NCI-H460 (cell line): Measurements from ENCODE around the gene CDCA5. TPM values are rescaled to one million over a fixed set of nuclear protein-coding genes. Genes with fewer than 3 reads are reported as not detected.
A peak's percentile ranks its signal among the peaks of the same experiment; 100 is the strongest.

Experiments
- DNase-seq: peaks from one replicate; pipeline ENCODE4 v3.0.0-alpha.2; 2016; ENCODE audit warnings: low read depth; ENCODE audit errors: extremely low read depth
- polyA plus RNA-seq: library from polyadenylated mRNA; depleted of rRNA; stranded (reverse); fragments of >200 nt; gene quantifications from 2 replicates; pipeline ENCODE4 v1.2.3, GENCODE V29; 2014; cell fraction: nucleus; rRNA removed
- total RNA-seq: library from RNA; depleted of rRNA; stranded (reverse); fragments of >200 nt; shearing (Covaris generic); gene quantifications from 2 replicates; pipeline ENCODE4 v1.2.3, GENCODE V29; 2014; rRNA removed

CDCA5 gene
- total RNA-seq: 20.3 and 25.2 TPM in 2 replicates
- 51.2 and 56.6 TPM in 2 replicates for polyA plus RNA-seq

DNA sequence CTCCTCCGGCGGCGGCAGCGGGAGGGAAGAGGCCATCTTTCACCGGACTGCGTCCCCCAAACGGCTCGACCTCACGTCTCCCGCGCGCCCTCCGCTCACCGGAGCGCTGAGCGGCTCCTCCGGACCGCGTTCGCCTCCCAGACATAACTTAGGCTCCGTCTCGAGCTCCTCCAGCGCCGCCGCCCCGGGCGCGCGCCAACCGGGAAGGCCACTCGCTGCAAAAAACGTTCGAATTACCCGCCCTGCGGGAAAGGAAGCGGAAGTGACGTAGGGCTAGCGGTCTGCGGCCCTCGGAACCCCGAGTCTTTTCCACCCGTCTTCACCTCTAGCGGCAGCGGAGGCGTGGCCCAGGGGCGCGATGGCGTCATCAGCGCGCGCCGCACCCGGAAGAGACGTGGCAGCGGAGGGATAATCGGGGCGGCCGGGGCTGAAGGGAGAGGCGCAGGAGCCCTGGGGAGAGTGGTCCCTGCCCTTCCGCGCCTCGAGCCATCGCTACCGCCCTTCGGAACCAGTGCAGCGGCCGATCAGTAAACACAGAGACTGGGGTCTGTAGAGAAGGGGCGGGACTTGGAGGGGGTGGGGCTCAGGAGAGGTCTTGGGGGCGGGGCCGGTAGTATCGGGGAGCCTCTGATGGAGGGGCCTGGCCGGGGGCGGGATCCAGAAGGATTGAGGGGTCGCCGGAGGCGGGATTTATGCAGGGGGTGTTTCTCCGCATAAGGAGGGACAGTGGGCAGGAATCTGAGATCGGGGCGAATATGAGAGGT, at the start of gene CDCA5, which contains the start of gene ZFPL1:
CDCA5 (minus strand) TSS at position 207 of the 764 bp plus-strand sequence; CDS start at position 145, 62 bp downstream.
ZFPL1 (plus strand) TSS at position 389 of the 764 bp plus-strand sequence. CDS start 477 bp downstream, outside the sequence.
- peak; percentile 89 for DNase-seq

DNA sequence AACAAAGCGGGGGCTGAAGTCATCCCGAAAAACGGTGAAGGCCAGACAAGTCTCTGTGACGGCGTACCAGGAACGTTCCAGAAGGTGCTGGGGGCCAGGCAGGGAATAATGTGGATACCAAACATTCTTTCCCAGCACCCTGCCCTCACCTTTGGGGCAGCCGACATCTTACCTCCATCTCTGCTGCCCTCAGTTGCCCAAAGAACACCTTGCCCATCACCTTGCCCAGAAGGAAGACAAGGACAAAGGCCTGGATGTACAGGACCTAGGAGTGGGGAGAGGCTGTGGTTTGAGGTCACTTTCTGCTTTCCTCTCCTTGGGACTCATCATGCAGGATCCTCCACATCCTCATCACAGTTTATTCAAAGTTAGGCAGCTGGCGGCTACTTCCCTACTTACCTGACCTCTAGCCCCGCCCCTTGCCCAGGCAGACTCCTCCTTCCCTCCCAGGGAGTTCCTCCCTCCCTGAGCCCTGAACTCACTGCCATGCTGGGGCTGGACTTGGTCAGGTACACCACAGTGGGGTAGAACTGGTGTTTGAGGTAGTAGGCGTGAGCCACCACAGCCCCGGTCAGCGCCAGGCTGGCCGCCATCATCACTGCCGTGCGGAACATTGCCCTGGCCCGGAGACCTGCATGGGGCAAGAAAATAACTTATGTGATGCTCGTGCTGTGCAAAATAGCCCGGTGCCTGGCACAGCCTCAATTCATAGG, 49.3 kb upstream of the CDCA5 start:
- no peak for DNase-seq

- no peak for DNase-seq
These were observed 48.6 kb upstream of the CDCA5 start for GRCh38 chr11:65132238-65132987.

DNA sequence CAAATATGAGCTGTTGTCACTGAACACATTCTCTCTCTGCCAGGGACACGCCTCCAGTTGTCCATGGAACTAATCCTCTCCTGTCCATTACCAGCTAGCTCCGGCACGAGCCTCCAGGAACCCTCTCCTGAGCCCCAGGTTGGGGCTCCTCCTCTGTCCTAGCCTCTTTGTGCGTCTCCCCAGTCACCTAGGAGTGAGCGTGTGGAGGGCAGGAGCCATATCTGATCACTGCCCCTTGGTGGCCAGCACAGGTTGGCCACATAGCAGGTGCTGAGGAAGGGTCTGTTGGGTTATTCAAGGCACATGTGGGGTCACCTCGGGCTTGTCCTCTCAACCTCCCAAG, 48.0 kb upstream of the CDCA5 start:
- no peak for DNase-seq

GRCh38 chr11:65131417-65131776, 47.6 kb upstream of the CDCA5 start:
- DNase-seq: no peak

- no peak for DNase-seq
These were observed 47.0 kb upstream of the CDCA5 start for GRCh38 chr11:65130631-65131416.

GRCh38 chr11:65129649-65130441, 46.0 kb upstream of the CDCA5 start:
- no peak for DNase-seq

GRCh38 chr11:65128182-65129145, 44.6 kb upstream of the CDCA5 start:
- no peak for DNase-seq

DNA sequence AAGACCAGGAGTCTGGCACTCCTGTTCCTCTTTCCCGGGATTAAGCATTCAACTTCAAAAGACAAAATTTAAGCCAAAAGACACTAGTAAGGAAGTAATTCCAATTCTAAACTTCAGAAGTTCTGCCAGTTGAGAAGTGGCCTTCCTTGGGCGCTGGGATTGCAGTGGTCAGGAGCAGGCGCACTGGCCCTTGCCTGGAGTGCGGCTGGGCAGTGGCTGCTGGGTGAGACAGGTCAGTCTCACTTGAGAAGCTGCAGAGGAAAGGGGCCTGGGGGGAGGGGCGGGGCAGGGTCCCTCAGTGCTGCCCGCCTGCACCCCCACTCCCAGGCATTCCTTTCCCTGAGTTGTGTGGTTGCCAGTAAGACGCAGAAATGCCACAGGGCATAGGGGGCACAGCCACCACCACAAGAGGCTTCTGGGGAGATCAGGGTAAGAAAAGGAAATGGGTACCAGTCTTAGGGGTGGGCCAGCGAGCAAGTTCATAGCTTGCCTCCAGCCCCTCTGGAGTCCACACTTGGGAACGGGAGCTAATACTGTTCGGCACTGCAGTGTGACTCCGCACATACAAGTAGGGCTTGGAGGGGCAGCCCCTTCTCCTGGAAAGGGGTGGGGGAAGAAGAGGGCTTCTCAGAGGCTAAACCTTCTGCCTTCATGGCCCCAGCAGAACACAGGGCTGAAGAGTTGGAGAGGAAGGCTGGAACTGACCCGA, 43.8 kb upstream of the CDCA5 start:
- no peak for DNase-seq

DNA sequence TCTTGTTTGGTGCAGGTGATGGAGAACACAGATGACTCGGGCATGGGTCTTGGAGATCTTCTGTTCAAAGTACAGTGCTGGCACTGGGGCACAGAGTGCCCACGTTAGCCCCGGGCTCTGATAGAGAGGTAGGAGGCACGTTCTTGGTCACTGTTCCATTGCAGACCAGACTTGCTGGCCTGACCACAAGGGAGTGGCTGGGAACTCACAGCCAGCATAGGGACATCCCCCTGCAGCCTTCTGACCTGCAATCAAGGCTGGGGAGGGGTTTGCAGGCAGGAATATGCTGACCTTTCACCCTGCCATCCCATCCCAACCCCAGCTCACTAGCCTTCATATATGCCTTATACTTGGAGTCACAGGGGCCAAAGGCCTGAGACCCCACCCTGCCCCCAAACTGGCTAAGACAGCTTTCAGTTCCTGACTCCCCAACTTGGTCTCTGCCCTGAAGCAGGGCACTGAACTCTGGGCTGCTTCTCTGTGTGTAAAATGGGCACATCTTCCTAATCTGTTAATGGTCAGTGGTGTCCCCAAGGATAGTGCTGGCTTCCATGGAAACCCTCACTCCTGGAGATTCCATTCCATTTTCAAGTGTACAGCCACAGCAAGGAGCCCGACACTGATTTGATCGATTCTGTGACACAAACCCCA, 42.9 kb upstream of the CDCA5 start:
- no peak for DNase-seq

DNA sequence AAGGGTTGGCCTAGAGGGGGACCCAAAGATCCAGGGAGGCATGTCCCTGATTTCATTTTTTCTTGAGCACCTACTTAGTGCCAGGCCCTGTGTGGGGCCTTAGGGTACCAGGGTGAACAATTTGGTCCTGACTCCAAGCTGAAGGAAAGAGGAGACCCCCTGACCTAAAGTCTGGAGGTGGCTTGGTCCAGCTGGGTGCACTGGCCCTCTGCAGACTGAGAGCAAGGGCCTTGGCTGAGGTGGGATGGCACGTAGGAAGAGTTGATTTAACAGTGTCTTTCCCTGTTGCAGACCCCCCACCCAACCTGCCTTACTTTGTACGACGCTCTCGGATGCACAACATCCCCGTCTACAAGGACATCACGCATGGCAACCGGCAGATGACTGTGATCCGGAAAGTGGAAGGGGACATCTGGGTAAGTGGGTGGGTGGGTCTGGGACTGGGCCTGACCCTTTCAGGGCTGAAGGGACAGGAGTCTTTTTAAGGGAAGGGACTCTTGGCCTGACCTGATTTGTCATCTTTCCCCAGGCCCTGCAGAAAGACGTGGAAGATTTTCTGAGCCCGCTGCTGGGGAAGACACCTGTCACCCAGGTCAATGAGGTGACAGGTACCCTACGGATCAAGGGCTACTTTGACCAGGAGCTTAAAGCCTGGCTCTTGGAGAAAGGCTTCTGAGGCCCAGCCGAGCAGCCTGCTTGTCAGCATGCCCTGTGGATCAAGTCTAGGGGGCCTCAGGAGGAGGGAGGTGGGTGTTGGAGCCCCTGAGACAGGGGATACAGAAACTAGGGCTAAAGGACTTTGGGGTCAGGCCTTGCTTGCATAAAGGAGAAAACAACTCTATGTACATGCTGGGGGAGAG, 41.6 kb upstream of the CDCA5 start:
- DNase-seq: no peak

GRCh38 chr11:65124480-65125196, 40.8 kb upstream of the CDCA5 start:
- no peak for DNase-seq

- peak; percentile 94 for DNase-seq
These were observed 38.2 kb upstream of the CDCA5 start, which contains the start of the genes FAU and MRPL49 for GRCh38 chr11:65121865-65122696. FAU (minus strand) TSS chr11:65122134; CDS start chr11:65121813, 321 bp downstream. MRPL49 (plus strand) TSS chr11:65122321; CDS start chr11:65122347, 26 bp downstream.

DNA sequence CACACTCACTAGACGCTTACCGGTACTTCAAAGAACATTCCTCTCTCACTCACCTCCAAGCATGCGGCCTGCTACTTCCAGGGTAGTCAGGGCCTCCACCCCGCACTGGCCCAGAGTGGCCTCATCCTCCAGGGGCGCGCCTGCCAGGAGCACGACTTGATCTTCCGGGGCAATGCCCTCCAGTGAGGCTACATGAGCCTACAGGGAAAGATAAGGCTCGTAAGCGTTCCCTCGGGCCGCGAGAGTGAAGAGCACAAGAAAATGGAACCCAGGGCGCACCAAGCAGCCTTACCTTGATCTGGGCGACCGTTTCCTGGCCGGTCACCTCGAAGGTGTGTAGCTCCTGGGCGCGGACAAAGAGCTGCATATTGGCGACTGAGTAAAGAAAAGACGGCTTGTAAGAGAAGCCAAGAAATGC, 37.6 kb upstream of the CDCA5 start:
- DNase-seq: no peak

DNA sequence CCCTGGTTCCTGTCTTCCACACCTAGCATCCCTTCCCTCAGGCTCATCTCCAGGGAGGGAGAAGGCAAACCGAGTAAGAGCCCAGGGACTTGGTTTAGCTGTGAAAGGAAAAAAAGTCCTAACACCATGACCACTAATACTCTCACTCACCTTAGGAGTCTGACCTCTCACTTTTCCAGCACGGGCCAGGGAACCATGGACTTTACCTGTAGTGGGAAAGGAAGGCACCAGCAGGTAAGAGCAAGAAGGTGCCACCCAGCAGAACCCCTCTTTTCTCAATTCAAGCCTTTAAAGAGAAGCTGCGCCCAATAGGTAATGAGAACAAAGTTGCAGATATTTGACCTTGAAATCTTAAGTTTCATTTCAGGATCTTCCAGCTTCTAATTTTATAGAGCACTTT, 37.0 kb upstream of the CDCA5 start:
- DNase-seq: no peak
